ENCODE measurements around the gene VPS13D. TPM values are rescaled to one million over a fixed set of nuclear protein-coding genes. Genes with fewer than 3 reads are reported as not detected.

Gene VPS13D
- total RNA-seq, 1 experiment from 2014 or later, result 29.0 TPM

- CTCF ChIA-PET, result interaction anchor here (1.2 kb wide), 1 partner anchor 113 kb away, joined by 3 read pairs; no protein-coding TSS in a partner anchor
- Mint-ChIP-seq H3K4me1 (peaks cover 41% of the 10 kb centered on the region), H3K36me3 (no peaks in the 10 kb centered on the region; the same call in 1 of the 2 replicates), H3K27me3 (ENCODE audit: low read depth) (no peaks in the 10 kb centered on the region), H3K27ac (no peak overlapping the region), H3K4me3 (no peak overlapping the region), H3K9me3 (no peaks in the 10 kb centered on the region)
- DNase-seq (ENCODE audit: low spot score), result no peak
- TF ChIP-seq, protein P1, sequence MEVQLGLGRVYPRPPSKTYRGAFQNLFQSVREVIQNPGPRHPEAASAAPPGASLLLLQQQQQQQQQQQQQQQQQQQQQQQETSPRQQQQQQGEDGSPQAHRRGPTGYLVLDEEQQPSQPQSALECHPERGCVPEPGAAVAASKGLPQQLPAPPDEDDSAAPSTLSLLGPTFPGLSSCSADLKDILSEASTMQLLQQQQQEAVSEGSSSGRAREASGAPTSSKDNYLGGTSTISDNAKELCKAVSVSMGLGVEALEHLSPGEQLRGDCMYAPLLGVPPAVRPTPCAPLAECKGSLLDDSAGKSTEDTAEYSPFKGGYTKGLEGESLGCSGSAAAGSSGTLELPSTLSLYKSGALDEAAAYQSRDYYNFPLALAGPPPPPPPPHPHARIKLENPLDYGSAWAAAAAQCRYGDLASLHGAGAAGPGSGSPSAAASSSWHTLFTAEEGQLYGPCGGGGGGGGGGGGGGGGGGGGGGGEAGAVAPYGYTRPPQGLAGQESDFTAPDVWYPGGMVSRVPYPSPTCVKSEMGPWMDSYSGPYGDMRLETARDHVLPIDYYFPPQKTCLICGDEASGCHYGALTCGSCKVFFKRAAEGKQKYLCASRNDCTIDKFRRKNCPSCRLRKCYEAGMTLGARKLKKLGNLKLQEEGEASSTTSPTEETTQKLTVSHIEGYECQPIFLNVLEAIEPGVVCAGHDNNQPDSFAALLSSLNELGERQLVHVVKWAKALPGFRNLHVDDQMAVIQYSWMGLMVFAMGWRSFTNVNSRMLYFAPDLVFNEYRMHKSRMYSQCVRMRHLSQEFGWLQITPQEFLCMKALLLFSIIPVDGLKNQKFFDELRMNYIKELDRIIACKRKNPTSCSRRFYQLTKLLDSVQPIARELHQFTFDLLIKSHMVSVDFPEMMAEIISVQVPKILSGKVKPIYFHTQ (CRISPR knock-in tag; IDR thresholded peaks at IDR 0.05), result no peak
- TF ChIP-seq OVOL2 (CRISPR knock-in tag; IDR thresholded peaks at IDR 0.05; ENCODE audit: borderline replicate concordance) (no peak), ZNF396 (CRISPR knock-in tag; IDR thresholded peaks at IDR 0.05; ENCODE audit: borderline replicate concordance) (no peak), ZNF317 (CRISPR knock-in tag; IDR thresholded peaks at IDR 0.05; ENCODE audit: borderline replicate concordance, low read depth) (no peak), SMAD3 (CRISPR knock-in tag; IDR thresholded peaks at IDR 0.05; ENCODE audit: borderline replicate concordance) (no peak), ZNF121 (CRISPR knock-in tag; IDR thresholded peaks at IDR 0.05) (no peak), ESRRA (CRISPR knock-in tag; IDR thresholded peaks at IDR 0.05; ENCODE audit: borderline replicate concordance) (no peak), SOX15 (CRISPR knock-in tag; IDR thresholded peaks at IDR 0.05) (no peak), RORB (CRISPR knock-in tag; IDR thresholded peaks at IDR 0.05) (no peak), ELF4 (CRISPR knock-in tag; IDR thresholded peaks at IDR 0.05; ENCODE audit: low read depth) (no peak), ATF2 (CRISPR knock-in tag; IDR thresholded peaks at IDR 0.05; ENCODE audit: borderline replicate concordance, low read depth) (no peak), GTF2I (CRISPR knock-in tag; conservative IDR thresholded peaks at IDR 0.05) (no peak)
- TF ChIP-seq, protein P2, sequence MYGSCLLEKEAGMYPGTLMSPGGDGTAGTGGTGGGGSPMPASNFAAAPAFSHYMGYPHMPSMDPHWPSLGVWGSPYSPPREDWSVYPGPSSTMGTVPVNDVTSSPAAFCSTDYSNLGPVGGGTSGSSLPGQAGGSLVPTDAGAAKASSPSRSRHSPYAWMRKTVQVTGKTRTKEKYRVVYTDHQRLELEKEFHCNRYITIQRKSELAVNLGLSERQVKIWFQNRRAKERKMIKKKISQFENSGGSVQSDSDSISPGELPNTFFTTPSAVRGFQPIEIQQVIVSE (CRISPR knock-in tag; IDR thresholded peaks at IDR 0.05; ENCODE audit: borderline replicate concordance), result no peak
- TF ChIP-seq, protein P3, sequence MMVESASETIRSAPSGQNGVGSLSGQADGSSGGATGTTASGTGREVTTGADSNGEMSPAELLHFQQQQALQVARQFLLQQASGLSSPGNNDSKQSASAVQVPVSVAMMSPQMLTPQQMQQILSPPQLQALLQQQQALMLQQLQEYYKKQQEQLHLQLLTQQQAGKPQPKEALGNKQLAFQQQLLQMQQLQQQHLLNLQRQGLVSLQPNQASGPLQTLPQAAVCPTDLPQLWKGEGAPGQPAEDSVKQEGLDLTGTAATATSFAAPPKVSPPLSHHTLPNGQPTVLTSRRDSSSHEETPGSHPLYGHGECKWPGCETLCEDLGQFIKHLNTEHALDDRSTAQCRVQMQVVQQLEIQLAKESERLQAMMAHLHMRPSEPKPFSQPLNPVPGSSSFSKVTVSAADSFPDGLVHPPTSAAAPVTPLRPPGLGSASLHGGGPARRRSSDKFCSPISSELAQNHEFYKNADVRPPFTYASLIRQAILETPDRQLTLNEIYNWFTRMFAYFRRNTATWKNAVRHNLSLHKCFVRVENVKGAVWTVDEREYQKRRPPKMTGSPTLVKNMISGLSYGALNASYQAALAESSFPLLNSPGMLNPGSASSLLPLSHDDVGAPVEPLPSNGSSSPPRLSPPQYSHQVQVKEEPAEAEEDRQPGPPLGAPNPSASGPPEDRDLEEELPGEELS (CRISPR knock-in tag; IDR thresholded peaks at IDR 0.05), result no peak
- POLR2A ChIA-PET, result no interaction called here
- no peak for ATAC-seq
Measured at GRCh38 chr1:12506281-12507280, 276.8 kb downstream of the VPS13D start.

DNA sequence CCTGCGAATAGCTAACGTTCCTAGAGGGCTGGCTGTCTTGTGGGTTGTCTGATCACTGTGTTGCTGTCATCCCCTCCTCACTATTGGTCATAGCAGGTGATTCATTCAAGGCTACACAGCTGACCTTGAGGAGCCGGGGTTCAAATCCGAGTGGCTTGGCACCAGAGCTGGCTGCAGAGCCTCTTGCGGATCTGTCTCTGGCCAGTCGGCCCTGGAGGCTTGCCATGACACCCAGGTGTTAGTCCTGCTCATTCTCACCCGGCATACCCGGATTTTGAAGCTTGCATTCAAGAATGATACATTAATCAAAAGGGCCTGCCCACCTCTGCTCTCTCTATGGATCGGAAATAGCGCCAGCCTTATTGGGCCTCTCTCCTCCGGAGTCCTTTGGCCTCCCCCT lies 277.8 kb downstream of the VPS13D start:
- Mint-ChIP-seq H3K36me3 (no peaks in the 10 kb centered on the region; the same call in 1 of the 2 replicates), H3K4me1 (peaks cover 45% of the 10 kb centered on the region)
- CTCF ChIA-PET, result interaction anchor here (1.5 kb wide), 1 partner anchor 151 kb away, joined by 3 read pairs; no protein-coding TSS in a partner anchor

More for the DNA sequence above, 277.8 kb downstream of the VPS13D start:
- no peak for DNase-seq (ENCODE audit: low spot score)
- POLR2A ChIA-PET, result no interaction called here
- Mint-ChIP-seq H3K27ac (no peak overlapping the region; the same call in 1 of the 2 replicates), H3K27me3 (ENCODE audit: low read depth) (no peaks in the 10 kb centered on the region), H3K4me3 (no peak overlapping the region), H3K9me3 (no peaks in the 10 kb centered on the region)
- no peak for ATAC-seq
- TF ChIP-seq ZNF423 (CRISPR knock-in tag; IDR thresholded peaks at IDR 0.05) (no peak), ZBTB21 (CRISPR knock-in tag; IDR thresholded peaks at IDR 0.05; ENCODE audit: borderline replicate concordance) (no peak), ZNF425 (CRISPR knock-in tag; conservative IDR thresholded peaks at IDR 0.05) (no peak)

Data from WTC11 (cell line).